Measurements from ENCODE around the gene GMPS.

- no peak for TF ChIP-seq CTCF (IDR thresholded peaks at IDR 0.05)
- TF ChIP-seq EZH2 (IDR thresholded peaks at IDR 0.05): no peak
- no peak for TF ChIP-seq EZH2phosphoT487 (IDR thresholded peaks at IDR 0.05)
Observed at GRCh38 chr3:155889212-155889611, 18.8 kb downstream of the GMPS start.

All from neural progenitor cell (in vitro differentiated cells).